ENCODE data around the gene CCDC159. TPM values are rescaled to one million over a fixed set of nuclear protein-coding genes. Genes with fewer than 3 reads are reported as not detected.

CCDC159 gene
- total RNA-seq, 3 donors from 2014 or later (not counting 1 experiment from before 2014, with no cell fraction given) = 86.9 to 94.9 (median 91.8) TPM

DNA sequence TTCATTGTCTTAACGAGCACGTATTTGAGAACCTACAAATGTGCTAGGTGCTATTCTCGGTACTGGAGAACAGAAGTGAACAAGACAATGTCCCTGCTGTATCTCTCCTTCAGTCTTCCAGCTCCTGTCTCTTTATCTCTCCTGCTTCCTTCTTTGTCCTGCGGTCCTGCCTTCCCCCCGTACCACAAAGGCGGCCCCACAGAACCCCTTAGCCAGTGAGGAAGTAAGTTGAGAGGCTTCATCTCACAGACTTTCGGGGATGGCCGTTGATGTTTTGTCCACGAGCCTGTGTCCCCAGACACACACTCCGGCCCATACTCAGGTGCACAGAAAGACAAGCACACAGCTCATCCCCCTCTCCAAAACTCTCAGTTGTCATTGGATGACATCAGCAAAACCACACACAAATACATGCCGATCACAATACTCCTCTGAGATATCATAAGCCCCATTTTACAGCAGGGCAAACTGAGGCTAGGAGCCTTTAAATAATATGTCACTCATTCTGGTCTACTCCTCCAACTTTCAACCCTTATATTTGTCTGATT lies 27.6 kb downstream of the CCDC159 start:
- Mint-ChIP-seq H3K27me3 (ENCODE audit: low read depth in 2 of 2) (no peaks in the 10 kb centered on the region), H3K36me3 (no peaks in the 10 kb centered on the region), H3K27ac (no peak overlapping the region), H3K4me3 (no peak overlapping the region), H3K9me3 (no peaks in the 10 kb centered on the region), H3K4me1 (peaks cover 6% of the 10 kb centered on the region in 2 donors)
- TF ChIP-seq, protein P1, sequence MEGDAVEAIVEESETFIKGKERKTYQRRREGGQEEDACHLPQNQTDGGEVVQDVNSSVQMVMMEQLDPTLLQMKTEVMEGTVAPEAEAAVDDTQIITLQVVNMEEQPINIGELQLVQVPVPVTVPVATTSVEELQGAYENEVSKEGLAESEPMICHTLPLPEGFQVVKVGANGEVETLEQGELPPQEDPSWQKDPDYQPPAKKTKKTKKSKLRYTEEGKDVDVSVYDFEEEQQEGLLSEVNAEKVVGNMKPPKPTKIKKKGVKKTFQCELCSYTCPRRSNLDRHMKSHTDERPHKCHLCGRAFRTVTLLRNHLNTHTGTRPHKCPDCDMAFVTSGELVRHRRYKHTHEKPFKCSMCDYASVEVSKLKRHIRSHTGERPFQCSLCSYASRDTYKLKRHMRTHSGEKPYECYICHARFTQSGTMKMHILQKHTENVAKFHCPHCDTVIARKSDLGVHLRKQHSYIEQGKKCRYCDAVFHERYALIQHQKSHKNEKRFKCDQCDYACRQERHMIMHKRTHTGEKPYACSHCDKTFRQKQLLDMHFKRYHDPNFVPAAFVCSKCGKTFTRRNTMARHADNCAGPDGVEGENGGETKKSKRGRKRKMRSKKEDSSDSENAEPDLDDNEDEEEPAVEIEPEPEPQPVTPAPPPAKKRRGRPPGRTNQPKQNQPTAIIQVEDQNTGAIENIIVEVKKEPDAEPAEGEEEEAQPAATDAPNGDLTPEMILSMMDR (IDR thresholded peaks at IDR 0.05) = no peak
- H3K27me3 ChIP-seq (ENCODE audit: control insufficient read depth, insufficient read depth, low read length) = no peaks in the 10 kb centered on the region
- H3K9me3 ChIP-seq (ENCODE audit: control insufficient read depth, insufficient read depth, low read length) = no peaks in the 10 kb centered on the region
- DNase-seq (no peak), ATAC-seq (no peak)
- no peaks in the 10 kb centered on the region for H3K36me3 ChIP-seq (ENCODE audit: control insufficient read depth, insufficient read depth, low read length)
- intact Hi-C loops (cut with micrococcal nuclease) = loop anchor here (2.0 to 10.0 kb wide), 3 partner anchors 19 to 131 kb away; partner anchors contain the start of genes ODAD3, PLPPR2, PRKCSH and ZNF653
- H3K4me1 ChIP-seq (ENCODE audit: control insufficient read depth, insufficient read depth, low read length) = peaks cover 31% of the 10 kb centered on the region
- peak overlapping the region; percentile 84 for H3K4me3 ChIP-seq (ENCODE audit: low read length)
- peak overlapping the region; percentile 94 for H3K27ac ChIP-seq (ENCODE audit: low read length)
- 9% methylated on average over 11 of the region's 11 CpGs for WGBS (ENCODE audit: insufficient coverage)

DNA sequence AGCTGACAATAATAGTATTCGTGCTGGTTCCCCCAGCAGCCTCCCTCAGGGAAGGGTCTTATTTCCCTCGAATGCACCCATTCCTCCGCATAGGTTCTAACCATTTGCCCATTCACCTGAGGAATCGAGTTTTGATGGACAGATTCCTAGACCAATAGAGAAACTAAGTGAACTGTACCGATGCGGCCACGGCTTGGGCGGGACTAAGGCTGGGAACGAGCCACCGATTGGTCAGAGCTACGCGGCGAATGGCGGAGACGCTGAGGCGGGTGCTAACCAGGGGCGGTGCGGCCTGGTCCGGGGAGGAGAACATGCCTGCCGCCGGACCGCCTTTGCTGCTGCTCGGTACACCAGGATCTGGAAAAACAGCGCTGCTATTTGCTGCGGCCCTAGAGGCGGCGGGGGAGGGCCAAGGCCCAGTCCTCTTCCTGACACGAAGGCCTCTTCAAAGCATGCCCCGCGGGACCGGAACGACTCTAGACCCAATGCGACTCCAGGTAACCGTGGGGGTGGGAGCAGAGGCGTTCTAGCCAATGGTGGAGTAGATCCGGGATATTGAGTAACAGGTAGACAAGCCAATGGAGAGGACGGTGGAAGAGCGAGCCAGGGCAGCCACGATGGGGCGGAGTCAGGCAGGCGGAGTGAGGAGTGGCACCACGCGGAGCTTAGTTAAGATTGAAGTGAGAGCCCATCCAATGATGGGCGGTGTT lies 28.3 kb downstream of the CCDC159 start, which contains the start of gene SWSAP1:
Gene SWSAP1, plus strand, starts transcription at position 234 of the 710 bp plus-strand sequence. Its CDS starts 15 bp downstream, at position 249.
- H3K9me3 Mint-ChIP-seq = no peaks in the 10 kb centered on the region
- H3K27ac Mint-ChIP-seq = no peak within 1 kb of the TSS
- Histone ChIP-seq H3K4me1 (ENCODE audit: control insufficient read depth, insufficient read depth, low read length) (peaks cover 31% of the 10 kb centered on the region), H3K36me3 (ENCODE audit: control insufficient read depth, insufficient read depth, low read length) (no peaks in the 10 kb centered on the region), H3K9me3 (ENCODE audit: control insufficient read depth, insufficient read depth, low read length) (no peaks in the 10 kb centered on the region), H3K27ac (ENCODE audit: low read length) (peak within 1 kb of the TSS; percentile 94), H3K27me3 (ENCODE audit: control insufficient read depth, insufficient read depth, low read length) (no peaks in the 10 kb centered on the region), H3K4me3 (ENCODE audit: low read length) (peak within 1 kb of the TSS; percentile 84)
- no peak within 1 kb of the TSS for H3K4me3 Mint-ChIP-seq
- DNase-seq (peak; percentile 97 to 99), ATAC-seq (peak; percentile 88 to 97 (median 89))
- TF ChIP-seq, protein P1 (IDR thresholded peaks at IDR 0.05) = no peak
- H3K36me3 Mint-ChIP-seq = no peaks in the 10 kb centered on the region
- under 1% methylated on average over 44 of the region's 44 CpGs for WGBS (ENCODE audit: insufficient coverage)
- peaks cover 6% of the 10 kb centered on the region in 2 donors for H3K4me1 Mint-ChIP-seq
- intact Hi-C loops (cut with micrococcal nuclease) = loop anchor here (1.0 to 10.0 kb wide), 4 partner anchors 20 to 130 kb away; partner anchors contain the start of genes CCDC159, ODAD3, PLPPR2 and PRKCSH
- H3K27me3 Mint-ChIP-seq (ENCODE audit: low read depth in 2 of 2) = no peaks in the 10 kb centered on the region

DNA sequence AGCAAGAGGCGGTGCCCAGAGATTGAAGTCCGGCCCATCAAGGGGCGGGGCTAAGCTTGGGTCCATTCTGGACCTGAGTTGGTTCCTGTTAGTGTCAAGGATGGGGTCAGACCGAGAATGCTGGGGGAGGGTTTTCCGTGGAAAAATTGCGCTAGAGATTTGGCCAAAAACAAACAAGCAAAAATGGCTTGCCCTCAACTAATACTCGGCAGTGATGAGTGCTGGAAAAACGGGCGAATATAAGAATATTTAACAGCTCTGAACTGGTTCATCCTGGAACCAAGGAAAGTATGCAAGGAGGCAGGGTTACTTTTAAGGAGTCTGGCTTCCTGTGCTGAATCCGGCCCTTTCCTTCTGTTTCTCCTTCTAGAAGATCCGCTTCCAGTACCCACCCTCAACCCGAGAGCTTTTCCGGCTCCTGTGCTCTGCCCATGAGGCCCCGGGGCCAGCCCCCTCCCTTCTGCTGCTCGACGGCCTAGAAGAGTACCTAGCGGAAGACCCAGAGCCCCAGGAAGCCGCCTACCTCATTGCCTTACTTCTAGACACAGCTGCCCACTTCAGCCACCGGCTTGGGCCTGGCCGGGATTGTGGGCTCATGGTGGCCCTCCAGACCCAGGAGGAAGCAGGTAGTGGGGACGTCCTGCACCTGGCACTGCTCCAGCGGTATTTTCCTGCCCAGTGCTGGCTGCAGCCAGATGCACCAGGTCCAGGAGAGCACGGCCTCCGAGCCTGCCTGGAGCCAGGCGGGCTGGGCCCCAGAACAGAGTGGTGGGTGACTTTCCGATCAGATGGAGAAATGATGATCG lies 29.0 kb downstream of the CCDC159 start:
- ATAC-seq (peak; percentile 25 to 51 (median 30)), DNase-seq (peak; percentile 59 to 87)
- WGBS (ENCODE audit: insufficient coverage) = 6% methylated on average over 27 of the region's 27 CpGs
- Histone ChIP-seq H3K27ac (ENCODE audit: low read length) (peak overlapping the region; percentile 94), H3K36me3 (ENCODE audit: control insufficient read depth, insufficient read depth, low read length) (no peaks in the 10 kb centered on the region), H3K4me1 (ENCODE audit: control insufficient read depth, insufficient read depth, low read length) (peaks cover 37% of the 10 kb centered on the region), H3K9me3 (ENCODE audit: control insufficient read depth, insufficient read depth, low read length) (no peaks in the 10 kb centered on the region), H3K27me3 (ENCODE audit: control insufficient read depth, insufficient read depth, low read length) (no peaks in the 10 kb centered on the region), H3K4me3 (ENCODE audit: low read length) (peak overlapping the region; percentile 84)
- Mint-ChIP-seq H3K36me3 (no peaks in the 10 kb centered on the region), H3K4me3 (no peak overlapping the region), H3K9me3 (no peaks in the 10 kb centered on the region), H3K27ac (no peak overlapping the region), H3K4me1 (peaks cover 12% of the 10 kb centered on the region in 2 donors), H3K27me3 (ENCODE audit: low read depth in 2 of 2) (no peaks in the 10 kb centered on the region)
- intact Hi-C loops (cut with micrococcal nuclease) = loop anchor here (1.0 to 10.0 kb wide), 4 partner anchors 21 to 129 kb away; partner anchors contain the start of genes CCDC159, ODAD3, PLPPR2 and PRKCSH
- TF ChIP-seq, protein P1 (IDR thresholded peaks at IDR 0.05) = no peak

All from natural killer cell (primary cell).